Activated naive CD4-positive, alpha-beta T cell treated with anti-CD3 and anti-CD28 coated beads, Interleukin-2, amount 10 ng/mL, durations not matched to agents 7 days and 5 days (primary cell): ENCODE results near the gene MOCS1.
A peak's percentile ranks its signal among the peaks of the same experiment; 100 is the strongest.

Experiments used
- CTCF ChIA-PET: fragments of 350-600 bp; sonication (Branson Sonifier 250); formaldehyde crosslinking; loops from one replicate; lab custom pipeline; 2021; ENCODE audit warnings: antibody characterized with exemption; lab: Charles Lee
- DNase-seq: peaks from one replicate; pipeline ENCODE4 v3.0.0-alpha.2; 2020
- H3K27ac Mint-ChIP-seq: one replicate; pipeline ENCODE4 v1.8.0; 2021; ENCODE audit warnings: mild to moderate bottlenecking, moderate library complexity, mixed read lengths
- H3K27me3 Mint-ChIP-seq: one replicate; pipeline ENCODE4 v1.8.0; 2021; ENCODE audit warnings: mild to moderate bottlenecking, mixed read lengths
- H3K36me3 Mint-ChIP-seq: one replicate; pipeline ENCODE4 v1.8.0; 2021; ENCODE audit warnings: mixed read lengths
- H3K4me1 Mint-ChIP-seq: one replicate; pipeline ENCODE4 v1.8.0; 2021; ENCODE audit warnings: mixed read lengths
- H3K4me3 Mint-ChIP-seq: one replicate; pipeline ENCODE4 v1.8.0; 2021; ENCODE audit warnings: mild to moderate bottlenecking, moderate library complexity, mixed read lengths
- H3K9me3 Mint-ChIP-seq: one replicate; pipeline ENCODE4 v1.8.0; 2021; ENCODE audit warnings: mixed read lengths

MOCS1 gene

GRCh38 chr6:39880594-39880993, 53.7 kb downstream of the MOCS1 start:
- H3K36me3 Mint-ChIP-seq: no peaks in the 10 kb centered on the region
- no peak overlapping the region for H3K27ac Mint-ChIP-seq
- H3K9me3 Mint-ChIP-seq: no peaks in the 10 kb centered on the region
- no peak for DNase-seq
- CTCF ChIA-PET: interaction anchor here (1.2 to 2.0 kb wide), 2 partner anchors 15 to 17 kb away, joined by 3 to 5 read pairs; no protein-coding TSS in a partner anchor
- no peak overlapping the region for H3K4me3 Mint-ChIP-seq
- no peaks in the 10 kb centered on the region for H3K4me1 Mint-ChIP-seq
- H3K27me3 Mint-ChIP-seq: peaks cover 3% of the 10 kb centered on the region

GRCh38 chr6:39879535-39879934, 54.7 kb downstream of the MOCS1 start:
- CTCF ChIA-PET: interaction anchor here (1.2 kb wide), 1 partner anchor 14 kb away, joined by 3 read pairs; no protein-coding TSS in a partner anchor
- Mint-ChIP-seq H3K36me3 (no peaks in the 10 kb centered on the region), H3K4me3 (no peak overlapping the region), H3K27me3 (peaks cover 7% of the 10 kb centered on the region), H3K9me3 (no peaks in the 10 kb centered on the region), H3K4me1 (no peaks in the 10 kb centered on the region), H3K27ac (no peak overlapping the region)
- no peak for DNase-seq

- DNase-seq: no peak
These were observed 57.4 kb downstream of the MOCS1 start for GRCh38 chr6:39876826-39877225.

GRCh38 chr6:39876111-39876510, 58.2 kb downstream of the MOCS1 start:
- CTCF ChIA-PET: no interaction called here
- no peak for DNase-seq
- Mint-ChIP-seq H3K36me3 (no peaks in the 10 kb centered on the region), H3K9me3 (no peaks in the 10 kb centered on the region), H3K27ac (no peak overlapping the region), H3K4me1 (no peaks in the 10 kb centered on the region), H3K4me3 (no peak overlapping the region), H3K27me3 (peaks cover 4% of the 10 kb centered on the region)

More at GRCh38 chr6:39876826-39877225, 57.4 kb downstream of the MOCS1 start:
- no peaks in the 10 kb centered on the region for H3K9me3 Mint-ChIP-seq
- no peak overlapping the region for H3K27ac Mint-ChIP-seq
- H3K4me1 Mint-ChIP-seq: no peaks in the 10 kb centered on the region
- H3K27me3 Mint-ChIP-seq: peaks cover 4% of the 10 kb centered on the region
- no peaks in the 10 kb centered on the region for H3K36me3 Mint-ChIP-seq
- no peak overlapping the region for H3K4me3 Mint-ChIP-seq
- CTCF ChIA-PET: no interaction called here

- Mint-ChIP-seq H3K9me3 (no peaks in the 10 kb centered on the region), H3K4me3 (no peak overlapping the region), H3K27ac (no peak overlapping the region), H3K4me1 (no peaks in the 10 kb centered on the region), H3K27me3 (peaks cover 4% of the 10 kb centered on the region), H3K36me3 (no peaks in the 10 kb centered on the region)
- no peak for DNase-seq
- CTCF ChIA-PET: interaction anchor here (1.1 kb wide), 1 partner anchor 512 kb away, joined by 3 read pairs; no protein-coding TSS in a partner anchor
These were observed 60.8 kb downstream of the MOCS1 start for GRCh38 chr6:39873439-39873838.

GRCh38 chr6:39870950-39871349, 63.3 kb downstream of the MOCS1 start:
- H3K4me1 Mint-ChIP-seq: no peaks in the 10 kb centered on the region
- peaks cover 4% of the 10 kb centered on the region for H3K27me3 Mint-ChIP-seq
- CTCF ChIA-PET: interaction anchor here (0.6 kb wide), 1 partner anchor 98 kb away, joined by 4 read pairs; no protein-coding TSS in a partner anchor
- DNase-seq: no peak
- H3K9me3 Mint-ChIP-seq: no peaks in the 10 kb centered on the region
- H3K36me3 Mint-ChIP-seq: no peaks in the 10 kb centered on the region
- H3K4me3 Mint-ChIP-seq: no peak overlapping the region
- H3K27ac Mint-ChIP-seq: no peak overlapping the region

GRCh38 chr6:39867592-39867991, 66.7 kb downstream of the MOCS1 start:
- Mint-ChIP-seq H3K4me3 (no peak overlapping the region), H3K36me3 (no peaks in the 10 kb centered on the region), H3K27me3 (peaks cover 3% of the 10 kb centered on the region), H3K4me1 (no peaks in the 10 kb centered on the region), H3K27ac (no peak overlapping the region), H3K9me3 (no peaks in the 10 kb centered on the region)
- CTCF ChIA-PET: interaction anchor here (1.3 to 2.9 kb wide), 5 partner anchors 11 to 506 kb away, joined by 3 to 16 read pairs (median 8); no protein-coding TSS in a partner anchor
- no peak for DNase-seq

- no peaks in the 10 kb centered on the region for H3K36me3 Mint-ChIP-seq
- H3K4me3 Mint-ChIP-seq: no peak overlapping the region
- DNase-seq: peak; percentile 70
- H3K27ac Mint-ChIP-seq: no peak overlapping the region
- no peaks in the 10 kb centered on the region for H3K4me1 Mint-ChIP-seq
- H3K27me3 Mint-ChIP-seq: peaks cover 3% of the 10 kb centered on the region
- H3K9me3 Mint-ChIP-seq: no peaks in the 10 kb centered on the region
- CTCF ChIA-PET: interaction anchor here (0.5 to 2.9 kb wide), 14 partner anchors 9 to 585 kb away, joined by 3 to 16 read pairs (median 3); no protein-coding TSS in a partner anchor
These were observed 69.0 kb downstream of the MOCS1 start for GRCh38 chr6:39865011-39865888.

- Mint-ChIP-seq H3K4me1 (no peaks in the 10 kb centered on the region), H3K9me3 (no peaks in the 10 kb centered on the region), H3K36me3 (no peaks in the 10 kb centered on the region), H3K4me3 (no peak overlapping the region), H3K27ac (no peak overlapping the region), H3K27me3 (peaks cover 3% of the 10 kb centered on the region)
- CTCF ChIA-PET: no interaction called here
- no peak for DNase-seq
These were observed 72.6 kb downstream of the MOCS1 start for GRCh38 chr6:39861663-39862062.

GRCh38 chr6:39859025-39859424, 75.2 kb downstream of the MOCS1 start:
- Mint-ChIP-seq H3K27ac (no peak overlapping the region), H3K4me1 (no peaks in the 10 kb centered on the region), H3K9me3 (no peaks in the 10 kb centered on the region), H3K4me3 (no peak overlapping the region), H3K36me3 (no peaks in the 10 kb centered on the region), H3K27me3 (no peaks in the 10 kb centered on the region)
- CTCF ChIA-PET: no interaction called here
- DNase-seq: no peak

GRCh38 chr6:39855356-39855995, 78.8 kb downstream of the MOCS1 start:
- no peak for DNase-seq

More at GRCh38 chr6:39855356-39855995, 78.8 kb downstream of the MOCS1 start:
- no peak overlapping the region for H3K4me3 Mint-ChIP-seq
- no peaks in the 10 kb centered on the region for H3K36me3 Mint-ChIP-seq
- H3K4me1 Mint-ChIP-seq: no peaks in the 10 kb centered on the region
- H3K9me3 Mint-ChIP-seq: no peaks in the 10 kb centered on the region
- no peak overlapping the region for H3K27ac Mint-ChIP-seq
- CTCF ChIA-PET: interaction anchor here (3.1 kb wide), 1 partner anchor 11 kb away, joined by 15 read pairs; no protein-coding TSS in a partner anchor
- H3K27me3 Mint-ChIP-seq: no peaks in the 10 kb centered on the region
